Thymus (tissue), 11 donors: ENCODE measurements around the gene NOP10. TPM values are rescaled to one million over a fixed set of nuclear protein-coding genes. Genes with fewer than 3 reads are reported as not detected.
"Not testable (repeated sequence)": the region's sequence is repeated elsewhere in the genome, so short reads cannot be mapped to it uniquely, and the experiment has no call there.

ENCODE experiments used
- DNase-seq, 9 donors: peaks; one replicate each; pipeline ENCODE4 v3.0.0-alpha.2; 2013; ENCODE audit warnings: low spot score in 9 of 9, low read depth in 6 of 9, missing footprints in 1 of 9
- H3K27ac ChIP-seq, 2 donors: one replicate each; pipeline ENCODE4 v1.5.1; 2013; ENCODE audit warnings: control low read depth in 1 of 2, low read depth in 1 of 2, low read length in 1 of 2, mild to moderate bottlenecking in 1 of 2, moderate library complexity in 1 of 2
- H3K27me3 ChIP-seq, 2 donors: one replicate each; pipeline ENCODE4 v1.5.1; 2013; ENCODE audit warnings: low read length in 1 of 2; ENCODE audit not compliant: control insufficient read depth in 2 of 2, insufficient read depth in 1 of 2
- H3K36me3 ChIP-seq, 2 donors: one replicate each; pipeline ENCODE4 v1.5.1; 2013; ENCODE audit warnings: low read length in 1 of 2, mild to moderate bottlenecking in 1 of 2, moderate library complexity in 1 of 2; ENCODE audit not compliant: control insufficient read depth in 2 of 2, insufficient read depth in 2 of 2
- H3K4me1 ChIP-seq, 2 donors: one replicate each; pipeline ENCODE4 v1.5.1; 2013; ENCODE audit warnings: low read length in 2 of 2; ENCODE audit not compliant: control insufficient read depth in 2 of 2, insufficient read depth in 2 of 2
- H3K4me3 ChIP-seq, 2 donors: one replicate each; pipeline ENCODE4 v1.5.1; 2013; ENCODE audit warnings: low read length in 2 of 2, control low read depth in 1 of 2, mild to moderate bottlenecking in 1 of 2
- H3K9me3 ChIP-seq, 2 donors: one replicate each; pipeline ENCODE4 v1.5.1; 2013; ENCODE audit warnings: low read length in 1 of 2, mild to moderate bottlenecking in 1 of 2; ENCODE audit not compliant: control insufficient read depth in 2 of 2, insufficient read depth in 1 of 2
- WGBS: extraction: QIAGEN DNeasy Blood & Tissue Kit; methylation state at CpG from one replicate; pipeline ENCODE4 v1.1.7; 2013; 5-methylcytosine and 5-hydroxymethylcytosine counted together
- polyA plus RNA-seq: library from polyadenylated mRNA; stranded (reverse); fragments of 200-250 nt; gene quantifications from one replicate; pipeline ENCODE4 v1.2.3, GENCODE V29; 2013
- total RNA-seq: library from RNA; stranded (reverse); fragments of 120-200 nt; gene quantifications from one replicate; pipeline ENCODE4 v1.2.4, GENCODE V29; 2013
- donor health status: healthy.

NOP10 gene
- total and polyA plus RNA-seq, 2 donors: 255 to 268 TPM

DNA sequence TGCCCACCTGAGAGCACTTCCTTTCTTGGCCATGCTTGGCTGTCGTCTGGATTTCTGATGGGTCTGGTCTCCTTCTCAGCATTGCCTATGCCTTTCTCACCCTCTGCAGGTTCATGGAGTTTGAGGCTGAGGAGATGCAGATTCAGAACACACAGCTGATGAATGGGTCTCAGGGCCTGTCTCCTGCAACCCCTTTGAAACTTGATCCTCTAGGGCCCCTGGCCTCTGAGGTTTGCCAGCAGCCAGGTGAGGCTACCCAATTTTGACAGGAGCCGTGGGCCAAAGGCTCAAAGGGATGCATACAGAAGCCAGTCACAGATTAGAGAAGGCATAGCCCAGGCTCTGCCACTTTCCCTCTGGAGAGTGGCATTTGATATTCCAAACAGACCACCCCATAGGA, 10.7 kb upstream of the NOP10 start:
- 95% methylated on average over 2 of the region's 2 CpGs for WGBS
- no peak for DNase-seq
- Histone ChIP-seq H3K4me1 (no peaks in the 10 kb centered on the region), H3K27me3 (no peaks in the 10 kb centered on the region), H3K36me3 (peaks cover 8 to 32% of the 10 kb centered on the region in 2 donors), H3K9me3 (no peaks in the 10 kb centered on the region), H3K27ac (no peak overlapping the region), H3K4me3 (no peak overlapping the region)

DNA sequence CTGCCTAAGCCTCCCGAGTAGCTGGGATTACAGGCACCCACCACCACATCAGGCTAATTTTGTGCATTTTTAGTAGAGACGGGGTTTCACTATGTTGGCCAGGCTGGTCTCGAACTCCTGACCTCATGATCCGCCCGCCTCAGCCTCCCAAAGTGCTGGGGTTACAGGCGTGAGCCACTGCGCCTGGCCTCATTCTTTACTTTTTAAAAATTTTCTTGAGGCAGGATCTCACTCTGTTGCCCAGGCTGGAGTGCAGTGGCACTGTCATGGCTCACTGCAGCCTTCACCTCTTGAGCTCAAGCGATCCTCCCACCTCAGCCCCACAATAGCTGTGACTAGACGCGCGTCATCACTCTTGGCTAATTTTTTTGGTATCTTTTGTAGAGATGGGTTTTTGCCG, 10.1 kb upstream of the NOP10 start:
- 97% methylated on average over 12 of the region's 12 CpGs for WGBS
- DNase-seq, H3K9me3 ChIP-seq, H3K27ac ChIP-seq, H3K4me1 ChIP-seq, H3K4me3 ChIP-seq, H3K27me3 ChIP-seq: not testable (repeated sequence)
- peaks cover 4 to 27% of the 10 kb centered on the region in 2 donors for H3K36me3 ChIP-seq

DNA sequence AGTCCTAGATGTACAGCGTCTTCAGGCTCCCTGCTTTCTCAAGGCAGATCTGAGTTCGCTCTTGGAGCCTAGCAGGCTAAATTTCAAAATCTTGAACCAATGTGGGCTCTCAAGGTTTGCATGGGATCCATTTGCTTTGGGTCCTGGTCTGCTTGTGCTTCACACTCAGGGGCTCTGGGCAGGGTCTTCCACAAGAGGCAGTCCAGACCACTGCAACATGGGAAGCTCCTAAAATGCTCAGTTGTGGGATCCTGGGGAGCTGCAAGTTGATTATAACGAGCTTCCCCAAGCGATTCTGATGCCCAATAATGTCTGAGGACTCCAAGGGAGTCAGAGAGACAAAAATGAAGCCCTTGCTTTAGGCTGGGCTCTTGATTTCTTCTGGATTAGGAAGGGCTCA, 6.8 kb upstream of the NOP10 start:
- Histone ChIP-seq H3K27ac (no peak overlapping the region), H3K27me3 (no peaks in the 10 kb centered on the region), H3K4me1 (no peaks in the 10 kb centered on the region), H3K36me3 (peaks cover 0 to 6% of the 10 kb centered on the region in 2 donors), H3K4me3 (no peak overlapping the region), H3K9me3 (no peaks in the 10 kb centered on the region)
- WGBS: 91% methylated on average over 4 of the region's 4 CpGs
- no peak for DNase-seq

DNA sequence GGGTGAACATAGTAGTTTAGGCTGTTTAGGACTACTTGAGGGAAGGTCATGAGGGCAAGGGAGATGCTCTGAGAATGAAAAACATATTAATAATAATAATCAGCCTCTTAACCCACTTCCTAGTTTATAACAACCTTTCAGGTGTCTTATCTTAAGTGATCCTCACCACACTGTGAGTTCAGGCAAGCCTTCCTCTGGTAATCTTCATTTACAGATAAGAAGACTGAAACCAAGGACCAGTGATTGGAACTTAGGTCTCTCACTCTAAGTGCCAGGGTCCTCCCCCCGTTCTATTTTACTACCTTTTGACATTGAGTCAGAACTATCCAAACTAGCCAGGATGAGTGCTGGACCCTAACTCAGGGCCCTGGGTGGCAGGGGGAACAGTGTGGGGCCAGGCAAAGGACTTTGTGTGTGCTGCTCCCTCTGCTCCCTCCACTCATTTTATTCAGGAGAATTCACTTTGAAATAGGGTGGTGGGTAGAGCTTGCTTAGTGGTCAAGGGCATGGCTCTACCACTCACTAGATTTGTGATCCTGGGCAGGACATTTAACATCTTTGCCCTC, 5.9 kb upstream of the NOP10 start:
- no peaks in the 10 kb centered on the region for H3K27me3 ChIP-seq
- peaks cover 0 to 5% of the 10 kb centered on the region in 2 donors for H3K36me3 ChIP-seq
- no peak overlapping the region for H3K4me3 ChIP-seq
- 86% methylated on average over 1 of the region's 1 CpG for WGBS
- no peak for DNase-seq
- no peaks in the 10 kb centered on the region for H3K9me3 ChIP-seq
- H3K27ac ChIP-seq: no peak overlapping the region
- H3K4me1 ChIP-seq: no peaks in the 10 kb centered on the region

DNA sequence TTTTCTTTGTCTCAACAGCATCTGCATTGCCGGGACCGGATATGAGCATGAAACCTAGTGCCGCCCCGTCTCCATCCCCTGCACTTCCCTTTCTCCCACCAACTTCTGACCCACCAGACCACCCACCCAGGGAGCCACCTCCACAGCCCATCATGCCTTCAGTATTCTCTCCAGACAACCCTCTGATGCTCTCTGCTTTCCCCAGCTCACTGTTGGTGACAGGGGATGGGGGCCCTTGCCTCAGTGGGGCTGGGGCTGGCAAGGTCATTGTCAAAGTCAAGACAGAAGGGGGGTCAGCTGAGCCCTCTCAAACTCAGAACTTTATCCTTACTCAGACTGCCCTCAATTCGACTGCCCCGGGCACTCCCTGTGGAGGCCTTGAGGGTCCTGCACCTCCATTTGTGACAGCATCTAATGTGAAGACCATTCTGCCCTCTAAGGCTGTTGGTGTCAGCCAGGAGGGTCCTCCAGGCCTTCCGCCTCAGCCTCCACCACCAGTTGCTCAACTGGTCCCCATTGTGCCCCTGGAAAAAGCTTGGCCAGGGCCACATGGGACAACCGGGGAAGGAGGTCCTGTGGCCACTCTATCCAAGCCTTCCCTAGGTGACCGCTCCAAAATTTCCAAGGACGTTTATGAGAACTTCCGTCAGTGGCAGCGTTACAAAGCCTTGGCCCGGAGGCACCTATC, 5.2 kb upstream of the NOP10 start:
- H3K27me3 ChIP-seq: no peaks in the 10 kb centered on the region
- no peaks in the 10 kb centered on the region for H3K36me3 ChIP-seq
- H3K27ac ChIP-seq: no peak overlapping the region
- no peaks in the 10 kb centered on the region for H3K4me1 ChIP-seq
- H3K4me3 ChIP-seq: no peak overlapping the region
- no peaks in the 10 kb centered on the region for H3K9me3 ChIP-seq
- DNase-seq: no peak
- WGBS: 89% methylated on average over 13 of the region's 13 CpGs

DNA sequence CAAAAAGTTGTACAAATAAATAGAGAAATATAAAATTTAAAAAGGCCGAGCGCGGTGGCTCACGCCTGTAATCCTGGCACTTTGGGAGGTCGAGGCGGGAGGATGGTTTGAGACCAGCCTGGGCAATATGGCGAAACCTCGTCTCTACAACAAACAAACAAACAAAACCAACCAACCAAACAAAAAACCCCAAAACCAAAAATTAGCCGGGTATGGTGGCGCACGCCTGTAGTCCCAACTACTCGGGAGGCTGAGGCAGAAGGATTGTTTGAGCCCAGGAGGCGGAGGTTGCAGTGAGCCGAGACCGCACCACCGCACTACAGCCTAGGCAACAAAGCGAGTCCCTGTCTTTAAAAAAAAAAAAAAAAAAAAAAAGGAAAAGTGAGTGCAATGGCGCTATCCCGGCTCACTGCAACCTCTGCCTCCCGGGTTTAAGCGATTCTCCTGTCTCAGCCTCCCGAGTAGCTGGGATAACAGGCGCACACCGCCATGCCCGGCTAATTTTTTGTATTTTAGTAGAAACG, 661 bp downstream of the NOP10 start:
- Histone ChIP-seq H3K36me3 (peaks cover 7 to 17% of the 10 kb centered on the region in 2 donors), H3K4me3 (peak overlapping the region; percentile 95 to 96), H3K27ac (peak overlapping the region in 1 of 2 donors; percentile 94), H3K4me1 (peaks cover 6 to 15% of the 10 kb centered on the region in 2 donors)
- DNase-seq, H3K27me3 ChIP-seq, H3K9me3 ChIP-seq: not testable (repeated sequence)
- 43% methylated on average over 26 of the region's 26 CpGs for WGBS

DNA sequence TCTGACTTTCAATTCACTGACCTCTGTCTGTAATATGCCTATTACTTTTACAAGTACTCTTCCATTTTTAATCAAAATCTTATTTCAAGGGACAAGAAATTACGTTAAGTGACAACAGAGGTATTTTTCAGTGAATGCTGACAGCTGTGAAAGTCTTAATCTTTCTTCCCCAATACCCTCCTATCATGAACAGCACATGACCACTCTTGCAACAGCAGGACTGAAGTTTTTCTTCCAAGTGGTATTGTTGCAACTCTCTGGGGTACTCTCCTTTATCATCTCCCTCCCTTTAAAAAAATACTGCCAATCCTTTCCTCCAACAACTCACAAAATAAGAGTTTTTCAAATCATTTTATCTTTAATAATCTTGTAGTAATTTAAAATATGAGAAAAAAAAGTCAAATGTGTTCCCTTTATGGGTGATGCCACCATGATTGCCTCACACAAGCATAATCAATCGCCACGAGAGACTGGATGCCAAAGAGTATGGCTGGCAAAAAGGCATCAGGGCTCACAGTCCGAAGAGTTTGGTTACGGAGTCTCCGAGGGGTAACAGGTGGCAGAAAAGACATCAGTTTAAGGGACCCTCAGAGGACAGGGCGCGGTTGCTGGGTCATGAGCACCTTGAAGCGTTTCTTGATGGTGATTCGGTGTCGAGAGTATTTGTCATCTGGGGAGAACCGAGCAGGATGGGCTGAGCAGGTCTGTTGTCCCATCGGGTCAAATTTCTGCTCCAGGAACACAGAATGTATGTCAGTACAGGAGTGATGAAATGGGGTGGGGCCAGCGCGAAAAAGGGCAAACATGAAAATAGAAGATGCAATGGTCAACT, 1.3 kb downstream of the NOP10 start:
- WGBS: 98% methylated on average over 15 of the region's 15 CpGs
- H3K27me3 ChIP-seq: no peaks in the 10 kb centered on the region
- H3K9me3 ChIP-seq: no peaks in the 10 kb centered on the region
- H3K4me1 ChIP-seq: peaks cover 6 to 21% of the 10 kb centered on the region in 2 donors
- H3K36me3 ChIP-seq: peaks cover 7 to 17% of the 10 kb centered on the region in 2 donors
- peak overlapping the region; percentile 95 to 96 for H3K4me3 ChIP-seq
- DNase-seq: no peak
- no peak overlapping the region for H3K27ac ChIP-seq

DNA sequence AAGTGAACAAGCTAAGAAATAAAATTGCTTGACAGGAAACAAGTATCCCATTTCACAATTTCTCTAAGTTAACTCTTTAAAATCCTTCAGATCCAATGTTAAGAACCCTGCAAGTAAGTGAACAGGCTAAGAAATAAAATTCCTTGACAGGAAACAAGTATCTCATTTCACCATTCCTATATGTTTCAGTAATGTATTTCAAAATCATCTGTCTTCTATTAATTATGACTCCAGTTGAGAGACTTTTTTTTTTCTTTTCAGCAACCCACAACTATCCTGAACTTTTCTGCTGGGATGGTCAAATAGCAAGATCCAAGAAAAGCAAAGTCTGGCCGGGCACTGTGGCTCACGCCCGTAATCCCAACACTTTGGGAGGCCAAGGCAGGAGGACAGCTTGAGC, 3.0 kb downstream of the NOP10 start:
- 99% methylated on average over 3 of the region's 3 CpGs for WGBS
- no peak overlapping the region for H3K4me3 ChIP-seq
- no peak for DNase-seq
- H3K36me3 ChIP-seq: peaks cover 7 to 17% of the 10 kb centered on the region in 2 donors
- no peaks in the 10 kb centered on the region for H3K27me3 ChIP-seq
- H3K4me1 ChIP-seq: peaks cover 6 to 30% of the 10 kb centered on the region in 2 donors
- H3K27ac ChIP-seq: no peak overlapping the region
- H3K9me3 ChIP-seq: no peaks in the 10 kb centered on the region

DNA sequence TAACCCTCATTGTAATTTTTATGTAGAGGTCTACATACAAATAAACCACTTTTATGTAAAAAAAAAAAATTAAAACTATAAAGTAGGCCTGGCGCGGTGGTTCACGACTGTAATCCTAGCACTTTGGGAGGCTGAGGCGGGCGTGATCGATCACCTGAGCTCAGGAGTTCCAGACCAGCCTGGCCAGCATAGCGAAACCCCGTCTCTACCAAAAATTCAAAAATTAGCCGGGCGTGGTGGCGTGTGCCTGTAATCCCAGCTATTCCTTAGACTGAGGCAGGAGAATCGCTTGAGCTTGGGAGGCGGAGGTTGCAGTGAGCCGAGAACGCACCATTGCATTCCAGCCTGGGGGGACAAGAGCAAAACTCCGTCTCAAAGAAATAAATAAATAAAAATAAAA, 4.6 kb downstream of the NOP10 start:
- Histone ChIP-seq H3K4me1 (peaks cover 10 to 35% of the 10 kb centered on the region in 2 donors), H3K27ac (peak overlapping the region in 1 of 2 donors; percentile 4), H3K9me3 (no peaks in the 10 kb centered on the region), H3K27me3 (no peaks in the 10 kb centered on the region), H3K4me3 (peak overlapping the region; percentile 73 to 89), H3K36me3 (peaks cover 7 to 17% of the 10 kb centered on the region in 2 donors)
- no peak for DNase-seq
- 84% methylated on average over 16 of the region's 16 CpGs for WGBS
